ENCODE results near the gene CLCN6.

Gene CLCN6

DNA sequence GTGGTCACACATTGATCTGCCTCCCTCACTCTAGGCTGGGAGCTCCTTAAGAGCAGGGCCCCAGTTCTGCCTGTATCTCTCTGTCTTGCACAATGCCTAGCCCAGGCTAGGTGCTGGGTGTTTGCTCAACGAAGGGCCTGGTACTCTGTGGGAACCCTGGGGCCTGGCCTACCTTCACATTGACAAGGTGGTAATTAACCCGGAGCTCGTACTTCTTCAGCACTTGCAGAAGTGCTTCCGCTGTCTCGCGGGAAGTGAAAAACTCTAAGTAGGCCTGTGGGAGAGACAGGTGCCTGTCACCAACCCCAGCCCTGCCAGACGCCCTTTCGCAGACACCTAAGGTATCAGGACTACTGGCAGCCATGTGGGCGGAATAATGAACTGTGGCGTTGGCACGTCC, 13.9 kb upstream of the CLCN6 start:
- no peak overlapping the region for H3K4me3 ChIP-seq (ENCODE audit: low read depth, low read length)
- ChIA-PET CTCF (no interaction called here), POLR2A (interaction anchor here (1.2 to 1.3 kb wide), 2 partner anchors 11 to 14 kb away, joined by 4 to 5 read pairs; partner anchors contain the start of genes CLCN6 and MTHFR)
- H3K4me1 ChIP-seq (ENCODE audit: control insufficient read depth, insufficient read depth, low read length), result no peaks in the 10 kb centered on the region
- no peak overlapping the region for H3K27ac ChIP-seq (ENCODE audit: extremely low read depth, low read depth, low read length)
- H3K9me3 ChIP-seq (ENCODE audit: control insufficient read depth, insufficient read depth, low read depth, low read length), result no peaks in the 10 kb centered on the region
- TF ChIP-seq SP2 (tag by site-specific recombination; IDR thresholded peaks at IDR 0.05) (no peak), ZNF555 (tag by site-specific recombination; conservative IDR thresholded peaks at IDR 0.05) (no peak), ZNF2 (tag by site-specific recombination; IDR thresholded peaks at IDR 0.05) (no peak), GFI1B (tag by site-specific recombination; IDR thresholded peaks at IDR 0.05) (no peak), TCF7L2 (IDR thresholded peaks at IDR 0.05; ENCODE audit: borderline replicate concordance, low read depth, low read length) (no peak), ZNF777 (tag by site-specific recombination; IDR thresholded peaks at IDR 0.05; ENCODE audit: borderline replicate concordance) (no peak), ZNF660 (tag by site-specific recombination; IDR thresholded peaks at IDR 0.05) (no peak), MZF1 (tag by site-specific recombination; IDR thresholded peaks at IDR 0.05; ENCODE audit: borderline replicate concordance) (no peak), ZNF76 (tag by site-specific recombination; IDR thresholded peaks at IDR 0.05; ENCODE audit: borderline replicate concordance, low read depth) (no peak), OSR2 (tag by site-specific recombination; IDR thresholded peaks at IDR 0.05) (no peak), HOXA7 (CRISPR knock-in tag; IDR thresholded peaks at IDR 0.05; ENCODE audit: borderline replicate concordance) (no peak), MEIS1 (CRISPR knock-in tag; IDR thresholded peaks at IDR 0.05; ENCODE audit: borderline replicate concordance) (no peak), KLF1 (tag by site-specific recombination; IDR thresholded peaks at IDR 0.05) (no peak), ZFP3 (tag by site-specific recombination; IDR thresholded peaks at IDR 0.05; ENCODE audit: low read depth) (no peak), ZNF626 (tag by site-specific recombination; IDR thresholded peaks at IDR 0.05) (no peak)
- TF ChIP-seq, protein P1, sequence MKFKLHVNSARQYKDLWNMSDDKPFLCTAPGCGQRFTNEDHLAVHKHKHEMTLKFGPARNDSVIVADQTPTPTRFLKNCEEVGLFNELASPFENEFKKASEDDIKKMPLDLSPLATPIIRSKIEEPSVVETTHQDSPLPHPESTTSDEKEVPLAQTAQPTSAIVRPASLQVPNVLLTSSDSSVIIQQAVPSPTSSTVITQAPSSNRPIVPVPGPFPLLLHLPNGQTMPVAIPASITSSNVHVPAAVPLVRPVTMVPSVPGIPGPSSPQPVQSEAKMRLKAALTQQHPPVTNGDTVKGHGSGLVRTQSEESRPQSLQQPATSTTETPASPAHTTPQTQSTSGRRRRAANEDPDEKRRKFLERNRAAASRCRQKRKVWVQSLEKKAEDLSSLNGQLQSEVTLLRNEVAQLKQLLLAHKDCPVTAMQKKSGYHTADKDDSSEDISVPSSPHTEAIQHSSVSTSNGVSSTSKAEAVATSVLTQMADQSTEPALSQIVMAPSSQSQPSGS (tag by site-specific recombination; IDR thresholded peaks at IDR 0.05; ENCODE audit: low read depth), result no peak
- TF ChIP-seq, protein P2, sequence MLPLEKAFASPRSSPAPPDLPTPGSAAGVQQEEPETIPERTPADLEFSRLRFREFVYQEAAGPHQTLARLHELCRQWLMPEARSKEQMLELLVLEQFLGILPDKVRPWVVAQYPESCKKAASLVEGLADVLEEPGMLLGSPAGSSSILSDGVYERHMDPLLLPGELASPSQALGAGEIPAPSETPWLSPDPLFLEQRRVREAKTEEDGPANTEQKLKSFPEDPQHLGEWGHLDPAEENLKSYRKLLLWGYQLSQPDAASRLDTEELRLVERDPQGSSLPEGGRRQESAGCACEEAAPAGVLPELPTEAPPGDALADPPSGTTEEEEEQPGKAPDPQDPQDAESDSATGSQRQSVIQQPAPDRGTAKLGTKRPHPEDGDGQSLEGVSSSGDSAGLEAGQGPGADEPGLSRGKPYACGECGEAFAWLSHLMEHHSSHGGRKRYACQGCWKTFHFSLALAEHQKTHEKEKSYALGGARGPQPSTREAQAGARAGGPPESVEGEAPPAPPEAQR (tag by site-specific recombination; IDR thresholded peaks at IDR 0.05), result no peak
- TF ChIP-seq, protein P3, sequence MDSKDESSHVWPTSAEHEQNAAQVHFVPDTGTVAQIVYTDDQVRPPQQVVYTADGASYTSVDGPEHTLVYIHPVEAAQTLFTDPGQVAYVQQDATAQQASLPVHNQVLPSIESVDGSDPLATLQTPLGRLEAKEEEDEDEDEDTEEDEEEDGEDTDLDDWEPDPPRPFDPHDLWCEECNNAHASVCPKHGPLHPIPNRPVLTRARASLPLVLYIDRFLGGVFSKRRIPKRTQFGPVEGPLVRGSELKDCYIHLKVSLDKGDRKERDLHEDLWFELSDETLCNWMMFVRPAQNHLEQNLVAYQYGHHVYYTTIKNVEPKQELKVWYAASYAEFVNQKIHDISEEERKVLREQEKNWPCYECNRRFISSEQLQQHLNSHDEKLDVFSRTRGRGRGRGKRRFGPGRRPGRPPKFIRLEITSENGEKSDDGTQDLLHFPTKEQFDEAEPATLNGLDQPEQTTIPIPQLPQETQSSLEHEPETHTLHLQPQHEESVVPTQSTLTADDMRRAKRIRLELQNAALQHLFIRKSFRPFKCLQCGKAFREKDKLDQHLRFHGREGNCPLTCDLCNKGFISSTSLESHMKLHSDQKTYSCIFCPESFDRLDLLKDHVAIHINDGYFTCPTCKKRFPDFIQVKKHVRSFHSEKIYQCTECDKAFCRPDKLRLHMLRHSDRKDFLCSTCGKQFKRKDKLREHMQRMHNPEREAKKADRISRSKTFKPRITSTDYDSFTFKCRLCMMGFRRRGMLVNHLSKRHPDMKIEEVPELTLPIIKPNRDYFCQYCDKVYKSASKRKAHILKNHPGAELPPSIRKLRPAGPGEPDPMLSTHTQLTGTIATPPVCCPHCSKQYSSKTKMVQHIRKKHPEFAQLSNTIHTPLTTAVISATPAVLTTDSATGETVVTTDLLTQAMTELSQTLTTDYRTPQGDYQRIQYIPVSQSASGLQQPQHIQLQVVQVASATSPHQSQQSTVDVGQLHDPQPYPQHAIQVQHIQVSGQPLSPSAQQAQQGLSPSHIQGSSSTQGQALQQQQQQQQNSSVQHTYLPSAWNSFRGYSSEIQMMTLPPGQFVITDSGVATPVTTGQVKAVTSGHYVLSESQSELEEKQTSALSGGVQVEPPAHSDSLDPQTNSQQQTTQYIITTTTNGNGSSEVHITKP (tag by site-specific recombination; IDR thresholded peaks at IDR 0.05), result no peak
- TF ChIP-seq, protein P4, sequence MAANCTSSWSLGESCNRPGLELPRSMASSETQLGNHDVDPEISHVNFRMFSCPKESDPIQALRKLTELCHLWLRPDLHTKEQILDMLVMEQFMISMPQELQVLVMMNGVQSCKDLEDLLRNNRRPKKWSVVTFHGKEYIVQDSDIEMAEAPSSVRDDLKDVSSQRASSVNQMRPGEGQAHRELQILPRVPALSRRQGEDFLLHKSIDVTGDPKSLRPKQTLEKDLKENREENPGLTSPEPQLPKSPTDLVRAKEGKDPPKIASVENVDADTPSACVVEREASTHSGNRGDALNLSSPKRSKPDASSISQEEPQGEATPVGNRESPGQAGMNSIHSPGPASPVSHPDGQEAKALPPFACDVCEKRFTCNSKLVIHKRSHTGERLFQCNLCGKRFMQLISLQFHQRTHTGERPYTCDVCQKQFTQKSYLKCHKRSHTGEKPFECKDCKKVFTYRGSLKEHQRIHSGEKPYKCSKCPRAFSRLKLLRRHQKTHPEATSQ (tag by site-specific recombination; IDR thresholded peaks at IDR 0.05), result no peak
- H3K36me3 ChIP-seq (ENCODE audit: control insufficient read depth in 2 of 2, insufficient read depth in 1 of 2, low read length in 2 of 2), result peaks cover 0 to 63% of the 10 kb centered on the region in 2 experiments; a peak in 1 of 3 replicates

All from HEK293 (cell line).